ENCODE measurements around the gene CYP4Z1. TPM values are rescaled to one million over a fixed set of nuclear protein-coding genes. Genes with fewer than 3 reads are reported as not detected.
"Not testable (repeated sequence)": the region's sequence is repeated elsewhere in the genome, so short reads cannot be mapped to it uniquely, and the experiment has no call there.

CYP4Z1 gene
- total RNA-seq, 1 donor from 2014 or later = 0.30 TPM

GRCh38 chr1:47121039-47121438 is 54.0 kb downstream of the CYP4Z1 start:
- ATAC-seq; intact Hi-C loops (cut with micrococcal nuclease); DNase-seq: not testable (repeated sequence)

DNA sequence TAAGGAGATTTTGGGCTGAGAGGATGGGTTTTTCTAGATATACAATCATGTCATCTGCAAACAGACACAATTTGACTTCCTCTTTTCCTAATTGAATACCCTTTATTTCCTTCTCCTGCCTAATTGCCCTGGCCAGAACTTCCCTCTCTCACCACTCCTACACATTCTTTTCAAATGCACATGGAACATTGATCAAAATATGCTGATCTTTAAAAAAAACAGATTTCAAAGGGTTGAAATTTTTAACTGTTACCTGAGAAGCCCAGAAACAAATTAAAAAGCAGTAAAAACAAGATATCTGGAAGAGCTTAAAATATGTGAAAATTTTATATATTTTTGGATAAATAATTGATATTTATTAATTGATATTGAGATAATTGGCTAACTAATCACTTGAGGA is 57.8 kb downstream of the CYP4Z1 start:
- ATAC-seq; DNase-seq; intact Hi-C loops (cut with micrococcal nuclease): not testable (repeated sequence)

- DNase-seq; intact Hi-C loops (cut with micrococcal nuclease); ATAC-seq: not testable (repeated sequence)
These were observed 60.0 kb downstream of the CYP4Z1 start for GRCh38 chr1:47126997-47127396.

DNA sequence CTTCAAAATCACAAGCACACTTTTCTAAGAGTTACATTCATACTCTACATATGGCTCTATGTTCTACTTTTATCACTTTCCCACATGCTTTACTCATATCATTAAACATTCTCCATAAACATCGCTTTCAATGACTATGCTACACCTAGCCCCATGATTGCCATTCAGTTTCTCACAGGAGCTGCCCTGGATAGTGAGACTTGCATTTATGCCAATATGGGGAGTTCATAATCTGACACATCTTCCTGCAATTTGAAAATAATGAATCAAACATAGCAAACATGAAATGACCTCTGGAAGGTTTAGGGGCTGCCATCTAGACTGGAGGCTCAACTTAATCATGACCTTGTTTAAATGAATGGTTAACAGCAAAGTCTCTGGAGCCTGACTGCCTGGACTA is 61.2 kb downstream of the CYP4Z1 start:
- ATAC-seq = no peak
- intact Hi-C loops (cut with micrococcal nuclease) = no loop called here
- no peak for DNase-seq

DNA sequence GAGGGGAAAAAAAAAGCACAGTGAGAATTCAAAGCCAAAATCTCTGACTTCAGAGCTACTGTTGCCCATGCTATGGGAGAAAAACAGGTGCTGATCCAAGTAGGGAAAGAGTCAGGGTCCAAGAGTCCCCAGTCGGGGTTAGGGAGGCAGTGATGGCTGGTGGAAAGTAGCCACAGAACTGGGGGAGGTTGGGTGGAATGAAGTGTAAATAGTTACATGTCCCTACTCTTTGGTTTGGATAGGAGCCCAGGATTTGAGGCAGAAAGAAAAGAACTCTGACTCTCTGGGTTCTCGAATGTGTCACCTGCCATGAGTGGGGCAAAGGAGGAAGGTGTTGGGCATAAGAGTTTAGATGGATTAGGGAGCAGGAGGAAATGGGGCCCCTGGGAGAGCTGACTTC is 61.8 kb downstream of the CYP4Z1 start:
- ATAC-seq = not testable (repeated sequence)

DNA sequence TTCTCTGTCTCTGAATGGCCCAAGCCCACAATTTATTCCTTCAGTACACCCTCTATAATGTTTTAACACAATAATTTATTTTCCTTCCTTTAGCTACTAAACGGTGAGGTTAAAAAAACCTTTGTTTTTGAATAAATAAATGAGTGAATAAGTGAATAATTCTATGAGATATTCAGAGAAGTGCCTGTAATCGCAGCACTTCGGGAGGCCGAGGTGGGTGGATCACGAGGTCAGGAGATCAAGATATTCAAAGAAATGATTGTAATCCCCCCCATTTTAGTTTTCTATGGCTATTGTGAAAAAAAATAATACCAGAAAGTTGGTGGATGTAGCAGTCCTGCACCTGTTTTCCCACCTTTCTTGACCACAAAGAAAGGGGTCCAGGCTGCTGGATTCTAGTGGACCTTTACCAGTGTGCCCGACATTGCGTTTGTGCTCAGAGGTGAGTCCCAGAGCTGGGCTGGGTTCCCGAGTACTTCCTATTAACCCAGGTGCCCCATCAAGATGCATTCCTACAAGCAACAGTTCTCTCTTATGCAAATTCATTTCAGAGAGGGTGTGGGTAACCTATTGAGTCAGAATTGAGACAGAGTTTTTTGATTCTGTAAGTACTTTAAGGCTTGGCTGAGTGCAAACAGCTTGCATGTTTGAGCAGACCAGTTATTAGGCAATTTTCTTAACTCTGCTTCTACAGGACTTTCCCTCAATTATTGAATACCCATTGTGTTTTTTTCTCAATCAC is 62.6 kb downstream of the CYP4Z1 start:
- ATAC-seq; DNase-seq; intact Hi-C loops (cut with micrococcal nuclease): not testable (repeated sequence)

More for the DNA sequence above, 61.8 kb downstream of the CYP4Z1 start:
- intact Hi-C loops (cut with micrococcal nuclease); DNase-seq: not testable (repeated sequence)

- intact Hi-C loops (cut with micrococcal nuclease); DNase-seq; ATAC-seq: not testable (repeated sequence)
These were observed 65.6 kb downstream of the CYP4Z1 start for GRCh38 chr1:47132665-47133064.

GRCh38 chr1:47137198-47137597 is 70.2 kb downstream of the CYP4Z1 start, which contains the start of gene CYP4A22:
Gene CYP4A22 (plus strand): TSS chr1:47137441. CDS start chr1:47137486, 45 bp downstream.
- ATAC-seq (no peak), DNase-seq (no peak)
- intact Hi-C loops (cut with micrococcal nuclease) = no loop called here

DNA sequence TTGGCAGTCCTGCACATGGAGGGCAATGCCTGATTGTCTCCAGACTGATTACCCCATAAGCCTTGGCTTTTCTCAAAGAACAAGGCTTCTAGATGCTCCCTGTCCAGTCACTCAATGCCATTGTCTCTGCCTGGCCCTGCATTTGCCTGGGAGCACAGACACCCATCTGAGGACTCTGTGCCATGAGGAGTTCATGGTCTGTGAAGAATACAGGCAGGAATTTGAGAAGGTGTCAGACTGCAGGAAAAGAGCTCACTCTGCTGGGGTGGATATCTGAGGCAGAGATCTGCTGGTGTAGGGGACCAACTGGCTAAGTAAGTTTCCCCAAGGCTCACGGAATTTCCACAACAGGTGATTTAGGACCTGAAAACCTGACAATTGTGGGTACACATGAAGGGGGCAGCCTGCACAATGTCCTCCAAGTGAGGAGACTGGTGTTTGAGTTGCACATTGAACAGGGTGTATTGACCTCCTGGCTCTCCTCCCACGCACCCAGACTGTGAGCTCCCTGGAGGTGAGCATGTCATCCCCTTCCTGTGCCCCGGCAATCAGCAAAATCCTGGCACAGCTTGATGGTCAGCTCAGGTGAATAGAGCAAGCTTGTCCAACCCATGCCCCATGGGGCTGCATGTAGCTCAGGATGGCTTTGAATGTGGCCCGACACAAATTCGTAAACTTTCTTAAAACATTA is 71.0 kb downstream of the CYP4Z1 start:
- ATAC-seq (no peak), DNase-seq (no peak)
- intact Hi-C loops (cut with micrococcal nuclease) = no loop called here

GRCh38 chr1:47140358-47140757 is 73.3 kb downstream of the CYP4Z1 start:
- intact Hi-C loops (cut with micrococcal nuclease) = not testable (repeated sequence)

DNA sequence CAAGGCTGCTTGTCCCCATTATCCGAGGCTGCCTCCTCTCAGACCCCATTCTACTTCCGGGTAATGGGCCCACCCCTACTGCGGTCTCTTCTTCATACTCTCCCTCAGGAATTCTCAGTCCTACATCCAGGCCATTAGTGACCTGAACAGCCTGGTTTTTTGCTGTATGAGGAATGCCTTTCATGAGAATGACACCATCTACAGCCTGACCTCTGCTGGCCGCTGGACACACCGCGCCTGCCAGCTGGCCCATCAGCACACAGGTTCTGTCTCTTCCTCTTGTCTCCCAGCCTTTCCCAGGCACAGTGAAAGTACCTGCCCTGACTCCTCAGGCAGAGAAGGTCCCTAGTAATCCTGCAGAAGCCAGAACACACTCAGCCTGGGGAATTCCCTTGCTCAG is 76.6 kb downstream of the CYP4Z1 start:
- DNase-seq; ATAC-seq; intact Hi-C loops (cut with micrococcal nuclease): not testable (repeated sequence)

More at GRCh38 chr1:47140358-47140757, 73.3 kb downstream of the CYP4Z1 start:
- not testable (repeated sequence) for DNase-seq, ATAC-seq

DNA sequence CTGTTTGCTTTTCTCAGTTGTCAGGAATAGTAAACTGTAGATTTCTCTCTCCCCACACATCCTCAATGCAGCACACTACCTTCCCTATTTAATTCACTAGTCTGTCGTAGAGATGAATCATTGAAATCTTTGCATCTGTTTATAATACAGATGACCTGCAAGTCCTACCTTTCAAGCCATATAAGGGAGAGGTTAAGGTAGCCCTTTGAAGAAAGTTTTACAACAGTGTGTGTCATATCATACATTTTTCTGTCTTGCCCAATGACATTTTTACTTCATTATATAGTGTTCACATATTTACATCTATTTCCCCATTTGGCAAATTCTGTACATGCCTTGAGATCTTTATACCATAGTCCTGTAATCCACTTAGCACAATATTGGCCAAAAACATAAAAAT is 79.5 kb downstream of the CYP4Z1 start:
- intact Hi-C loops (cut with micrococcal nuclease); ATAC-seq; DNase-seq: not testable (repeated sequence)

DNA sequence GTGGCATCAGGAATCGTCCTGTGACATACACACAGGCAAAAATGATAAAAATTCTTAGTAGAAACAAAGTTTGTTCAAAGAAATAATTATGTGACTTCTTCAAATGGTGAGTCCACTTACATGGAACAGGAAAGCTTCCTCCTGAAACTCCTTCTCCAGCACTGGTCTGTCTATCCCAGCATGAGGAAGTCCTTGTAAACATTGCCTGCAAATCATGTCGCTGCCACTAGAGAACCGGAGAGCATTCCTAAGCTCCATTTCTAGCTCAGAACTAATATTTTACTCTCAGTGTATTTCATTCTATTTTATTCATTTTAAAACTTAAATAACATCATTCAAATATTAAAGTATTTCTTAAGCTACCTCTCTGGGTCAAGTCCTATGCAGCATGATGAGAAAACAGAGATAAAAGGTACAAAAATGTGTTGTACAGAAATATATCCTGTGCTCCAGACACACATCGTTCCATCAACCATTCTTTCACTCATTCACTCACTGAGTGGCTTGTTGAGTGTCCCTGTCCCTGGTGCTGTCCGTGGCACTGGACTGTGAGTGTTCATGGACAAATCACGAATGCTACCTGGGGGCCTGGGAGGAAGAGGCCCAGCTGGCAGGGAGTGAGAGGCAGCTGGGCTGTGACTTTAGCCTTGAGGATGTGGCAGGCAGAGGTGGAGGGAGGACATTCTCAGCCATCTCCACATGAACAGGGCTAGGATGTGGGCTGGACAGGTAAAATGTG is 80.2 kb downstream of the CYP4Z1 start:
- intact Hi-C loops (cut with micrococcal nuclease) = no loop called here
- DNase-seq (no peak), ATAC-seq (no peak)

GRCh38 chr1:47149162-47149561 is 82.1 kb downstream of the CYP4Z1 start:
- intact Hi-C loops (cut with micrococcal nuclease); ATAC-seq; DNase-seq: not testable (repeated sequence)

GRCh38 chr1:47156457-47156856 is 89.4 kb downstream of the CYP4Z1 start:
- intact Hi-C loops (cut with micrococcal nuclease); DNase-seq; ATAC-seq: not testable (repeated sequence)

DNA sequence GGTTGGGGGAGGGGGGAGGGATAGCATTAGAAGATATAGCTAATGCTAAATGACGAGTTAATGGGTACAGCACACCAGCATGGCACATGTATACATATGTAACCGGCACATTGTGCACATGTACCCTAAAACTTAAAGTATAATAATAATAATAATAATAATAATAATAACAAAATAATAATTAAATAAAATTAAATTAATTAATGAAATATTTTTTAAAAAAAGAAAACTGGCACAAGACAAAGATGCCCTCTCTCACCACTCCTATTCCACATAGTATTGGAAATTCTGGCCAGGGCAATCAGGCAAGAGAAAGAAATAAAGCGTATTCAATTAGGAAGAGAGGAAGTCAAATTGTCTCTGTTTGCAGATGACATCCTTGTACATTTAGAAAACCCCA is 90.9 kb downstream of the CYP4Z1 start:
- ATAC-seq; intact Hi-C loops (cut with micrococcal nuclease); DNase-seq: not testable (repeated sequence)

GRCh38 chr1:47160716-47161115 is 93.7 kb downstream of the CYP4Z1 start:
- intact Hi-C loops (cut with micrococcal nuclease) = no loop called here
- no peak for DNase-seq
- ATAC-seq = no peak

GRCh38 chr1:47161298-47162040 is 94.4 kb downstream of the CYP4Z1 start:
- no peak for ATAC-seq
- DNase-seq = no peak
- intact Hi-C loops (cut with micrococcal nuclease) = no loop called here

DNA sequence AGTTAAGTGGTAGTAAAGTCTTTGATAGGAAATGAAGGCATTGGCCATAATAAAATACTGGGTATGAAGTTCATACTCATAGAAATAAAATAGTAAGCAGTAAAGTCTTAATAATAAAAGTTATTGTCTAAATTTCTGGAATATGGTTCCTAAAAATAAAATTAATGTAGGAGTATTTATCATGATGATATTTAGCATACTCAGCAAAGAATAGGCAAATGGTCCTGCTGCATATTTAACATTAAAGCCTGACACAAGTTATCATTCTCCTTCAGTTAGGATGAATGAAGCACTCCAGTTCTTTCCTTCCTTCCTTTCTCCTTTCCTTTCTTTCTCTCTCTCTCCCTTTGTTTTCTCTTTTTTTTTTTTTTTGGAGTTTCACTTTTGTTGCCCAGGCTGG is 97.5 kb downstream of the CYP4Z1 start:
- ATAC-seq (no peak), DNase-seq (no peak)
- intact Hi-C loops (cut with micrococcal nuclease) = no loop called here
